Measurements from ENCODE around the gene ALDOB.

GRCh38 chr9:101479338-101480030 lies 43.9 kb upstream of the ALDOB start:
- TF ChIP-seq CTCF (IDR thresholded peaks at IDR 0.05; ENCODE audit: low read depth, low read length, poor library complexity, severe bottlenecking) = no peak
- no peak for TF ChIP-seq EZH2phosphoT487 (IDR thresholded peaks at IDR 0.05; ENCODE audit: borderline replicate concordance, low read length)
